ENCODE data around the gene NFS1.

The NFS1 gene

DNA sequence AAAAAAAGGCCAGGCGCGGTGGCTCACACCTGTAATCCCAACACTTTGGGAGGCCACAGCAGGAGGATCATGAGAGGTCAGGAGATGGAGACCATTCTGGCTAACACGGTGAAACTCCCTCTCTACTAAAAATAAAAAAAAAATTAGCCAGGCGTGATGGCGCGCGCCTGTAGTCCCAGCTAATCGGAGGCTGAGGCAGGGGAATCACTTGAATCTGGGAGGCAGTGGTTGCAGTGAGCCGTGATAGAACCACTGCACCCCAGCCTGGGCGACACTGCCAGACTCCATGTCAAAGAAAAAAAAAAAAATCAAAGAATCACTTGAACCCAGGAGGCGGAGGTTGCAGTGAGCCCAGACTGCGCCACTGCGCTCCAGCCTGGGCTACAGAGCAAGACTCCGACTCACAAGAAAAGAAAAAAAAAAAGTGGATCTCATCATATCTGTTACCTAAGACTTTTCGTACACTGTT, 38.7 kb upstream of the NFS1 start:
- no peak for TF ChIP-seq POLR2AphosphoS5 (IDR thresholded peaks at IDR 0.05; ENCODE audit: low read depth, low read length)
- no peak for TF ChIP-seq PAX5 (IDR thresholded peaks at IDR 0.05; ENCODE audit: insufficient read depth, low read length, severe bottlenecking)
- TF ChIP-seq TAF1 (IDR thresholded peaks at IDR 0.05; ENCODE audit: low read depth, low read length) = no peak
- TF ChIP-seq POU2F2 (IDR thresholded peaks at IDR 0.05; ENCODE audit: low read depth, low read length) = no peak
- no peak for TF ChIP-seq POLR2A (IDR thresholded peaks at IDR 0.05; ENCODE audit: low read depth, low read length)
- TF ChIP-seq SPI1 (IDR thresholded peaks at IDR 0.05; ENCODE audit: low read depth, low read length) = no peak
- DNase-seq (ENCODE audit: insufficient read length, low spot score) (no peak), FAIRE-seq (no peak)

DNA sequence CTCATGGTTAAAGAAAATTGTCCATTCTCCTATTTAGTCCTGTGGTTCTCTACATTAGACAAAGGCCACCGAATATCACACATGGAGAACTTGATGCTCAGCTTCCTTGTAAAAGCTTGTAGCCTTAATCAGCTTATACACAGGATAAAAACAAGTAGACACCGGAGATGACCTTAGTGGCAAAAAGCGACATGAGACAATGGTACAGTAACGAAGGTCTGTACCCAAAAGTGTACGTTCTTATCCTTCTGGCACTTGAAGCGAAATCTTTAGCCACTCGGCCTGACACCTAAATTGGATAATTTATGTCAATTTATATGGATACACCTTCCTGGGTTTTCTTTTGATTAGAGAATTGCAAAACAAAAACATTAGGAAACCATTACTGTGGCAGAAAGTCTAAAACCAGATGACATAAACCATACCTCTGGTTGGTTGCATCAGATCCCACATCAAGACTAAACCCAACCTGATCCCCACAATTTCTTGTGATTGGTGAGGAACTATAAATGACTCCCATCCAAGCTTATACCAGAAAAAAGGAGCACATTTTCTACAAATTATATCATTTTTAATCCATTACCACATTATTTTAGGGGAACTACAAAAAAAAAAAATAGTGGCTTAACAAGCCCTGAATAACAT, 36.8 kb upstream of the NFS1 start:
- no peak for DNase-seq (ENCODE audit: insufficient read length, low spot score)
- TF ChIP-seq POLR2AphosphoS5 (IDR thresholded peaks at IDR 0.05; ENCODE audit: low read depth, low read length) = peak; percentile 65
- no peak for TF ChIP-seq PAX5 (IDR thresholded peaks at IDR 0.05; ENCODE audit: insufficient read depth, low read length, severe bottlenecking)
- TF ChIP-seq POLR2A (IDR thresholded peaks at IDR 0.05; ENCODE audit: low read depth, low read length) = 0 out of 2 replicates have a peak, but pooled peaks have one; percentile 13
- TF ChIP-seq POU2F2 (IDR thresholded peaks at IDR 0.05; ENCODE audit: low read depth, low read length) = no peak
- TF ChIP-seq TAF1 (IDR thresholded peaks at IDR 0.05; ENCODE audit: low read depth, low read length) = no peak
- no peak for TF ChIP-seq SPI1 (IDR thresholded peaks at IDR 0.05; ENCODE audit: low read depth, low read length)
- FAIRE-seq = no peak

DNA sequence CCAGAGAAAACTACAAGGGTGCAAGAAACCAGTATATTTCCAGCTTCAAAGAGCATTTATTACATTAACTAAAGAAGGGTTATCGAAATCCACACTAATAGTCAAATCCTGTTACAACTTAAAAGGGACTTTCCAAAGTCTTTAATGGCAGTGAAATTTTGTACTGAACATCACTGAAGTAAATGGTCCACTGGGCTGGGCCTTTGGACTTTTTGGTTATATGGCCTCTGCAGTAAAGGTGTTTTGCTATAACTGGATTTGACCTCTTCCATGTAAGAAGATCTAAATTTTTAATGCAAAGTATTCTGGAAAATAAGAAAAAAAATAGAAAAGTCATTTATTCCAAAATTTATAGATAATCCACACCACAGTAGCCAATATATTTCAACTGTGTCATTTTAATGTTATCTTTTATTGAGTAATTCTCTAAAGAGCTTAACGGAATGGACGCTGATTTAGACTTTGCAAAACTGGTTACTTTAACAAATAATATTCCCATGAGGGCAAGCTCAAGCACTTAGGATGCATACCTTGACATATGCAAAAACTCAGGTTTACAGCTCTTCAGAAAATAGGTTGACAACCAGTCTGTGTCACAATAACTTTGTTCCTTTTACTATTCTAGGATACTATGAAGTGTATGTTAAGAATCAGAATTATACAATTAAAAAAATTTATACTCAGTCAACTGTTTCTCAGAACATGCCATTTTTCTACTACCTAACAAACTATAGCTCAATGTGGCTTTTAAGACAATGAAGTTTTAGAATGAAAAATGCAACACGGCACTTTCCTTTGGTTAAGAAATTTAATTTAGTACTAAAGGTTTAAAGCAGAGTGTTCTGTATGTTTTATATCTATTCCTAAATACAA, 35.9 kb upstream of the NFS1 start:
- DNase-seq (ENCODE audit: insufficient read length, low spot score) = no peak
- TF ChIP-seq POU2F2 (IDR thresholded peaks at IDR 0.05; ENCODE audit: low read depth, low read length) = no peak
- no peak for TF ChIP-seq PAX5 (IDR thresholded peaks at IDR 0.05; ENCODE audit: insufficient read depth, low read length, severe bottlenecking)
- TF ChIP-seq POLR2A (IDR thresholded peaks at IDR 0.05; ENCODE audit: low read depth, low read length) = no peak
- TF ChIP-seq SPI1 (IDR thresholded peaks at IDR 0.05; ENCODE audit: low read depth, low read length) = no peak
- no peak for TF ChIP-seq POLR2AphosphoS5 (IDR thresholded peaks at IDR 0.05; ENCODE audit: low read depth, low read length)
- no peak for TF ChIP-seq TAF1 (IDR thresholded peaks at IDR 0.05; ENCODE audit: low read depth, low read length)
- no peak for FAIRE-seq

DNA sequence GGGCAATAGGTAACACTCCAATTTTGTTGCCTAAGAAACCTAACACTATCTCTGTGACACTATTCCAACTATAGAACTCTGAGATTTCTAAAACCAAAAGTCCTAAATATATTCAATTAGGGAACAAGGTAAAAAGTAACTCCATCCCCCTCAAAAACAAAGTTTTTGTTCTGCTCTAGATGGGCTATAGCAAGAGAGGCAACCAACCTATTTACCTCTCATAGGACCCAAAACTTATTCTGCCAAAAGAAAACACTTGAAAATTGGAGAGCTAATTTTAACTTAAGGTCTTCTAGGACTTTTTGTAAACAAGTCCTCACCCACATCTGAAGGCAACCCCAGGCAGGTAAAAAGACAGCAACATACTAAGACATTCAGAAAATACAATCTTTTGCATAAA, 35.2 kb upstream of the NFS1 start:
- no peak for TF ChIP-seq TAF1 (IDR thresholded peaks at IDR 0.05; ENCODE audit: low read depth, low read length)
- TF ChIP-seq POLR2A (IDR thresholded peaks at IDR 0.05; ENCODE audit: low read depth, low read length) = no peak
- TF ChIP-seq SPI1 (IDR thresholded peaks at IDR 0.05; ENCODE audit: low read depth, low read length) = no peak
- no peak for TF ChIP-seq POLR2AphosphoS5 (IDR thresholded peaks at IDR 0.05; ENCODE audit: low read depth, low read length)
- no peak for TF ChIP-seq POU2F2 (IDR thresholded peaks at IDR 0.05; ENCODE audit: low read depth, low read length)
- no peak for TF ChIP-seq PAX5 (IDR thresholded peaks at IDR 0.05; ENCODE audit: insufficient read depth, low read length, severe bottlenecking)
- FAIRE-seq = no peak
- no peak for DNase-seq (ENCODE audit: insufficient read length, low spot score)

DNA sequence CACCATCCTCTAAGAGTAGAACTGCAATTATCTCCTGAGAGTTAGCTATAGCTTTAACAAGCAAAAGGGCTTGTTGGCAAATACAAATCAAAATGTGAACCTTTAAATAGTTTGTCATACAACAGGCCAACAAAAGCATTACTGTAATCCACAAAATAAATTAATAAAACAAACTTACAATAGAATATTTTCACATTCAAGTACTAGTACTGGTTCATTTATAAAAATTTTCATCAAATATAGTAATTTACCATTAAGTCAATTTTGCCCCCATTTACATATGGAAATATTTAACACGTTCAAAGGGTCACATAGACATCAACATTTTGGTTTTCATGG, 33.5 kb upstream of the NFS1 start:
- FAIRE-seq = no peak
- DNase-seq (ENCODE audit: insufficient read length, low spot score) = no peak
- TF ChIP-seq TAF1 (IDR thresholded peaks at IDR 0.05; ENCODE audit: low read depth, low read length) (no peak), POU2F2 (IDR thresholded peaks at IDR 0.05; ENCODE audit: low read depth, low read length) (no peak), POLR2AphosphoS5 (IDR thresholded peaks at IDR 0.05; ENCODE audit: low read depth, low read length) (no peak), POLR2A (IDR thresholded peaks at IDR 0.05; ENCODE audit: low read depth, low read length) (no peak), SPI1 (IDR thresholded peaks at IDR 0.05; ENCODE audit: low read depth, low read length) (no peak), PAX5 (IDR thresholded peaks at IDR 0.05; ENCODE audit: insufficient read depth, low read length, severe bottlenecking) (no peak)

DNA sequence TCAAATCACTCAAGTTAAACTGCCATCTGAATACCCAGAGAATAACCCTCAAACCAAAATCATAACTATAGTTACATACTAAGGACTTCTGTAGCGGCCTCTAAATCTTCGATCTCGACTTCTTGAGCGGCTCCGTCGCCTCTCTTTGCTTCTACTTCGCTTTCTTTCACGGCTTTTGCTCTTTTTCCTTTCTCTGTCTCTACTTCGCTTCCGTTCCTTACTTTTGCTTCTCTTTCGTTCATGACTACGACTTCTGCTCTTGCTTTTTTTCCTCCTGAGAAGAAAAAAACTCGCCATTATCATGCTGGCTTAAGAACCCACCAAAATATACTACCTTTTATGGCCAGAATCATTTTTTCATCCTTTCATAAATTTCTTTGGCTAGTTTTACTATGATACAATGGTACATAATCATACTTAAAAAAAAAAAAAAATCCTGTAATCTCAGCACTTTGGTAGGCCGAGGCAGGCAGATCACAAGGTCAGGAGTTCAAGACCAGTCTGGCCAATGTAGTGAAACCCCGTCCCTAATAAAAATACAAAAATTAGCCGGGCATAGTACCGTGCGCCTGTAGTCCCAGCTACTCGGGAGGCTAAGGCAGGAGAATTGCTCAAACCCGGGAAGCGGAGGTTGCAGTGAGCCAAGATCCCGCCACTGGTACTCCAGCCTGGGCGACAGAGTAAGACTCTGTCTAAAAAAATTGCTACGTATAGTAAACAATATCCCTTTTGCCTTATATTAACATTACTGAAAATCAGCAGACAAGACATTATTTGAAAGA, 32.9 kb upstream of the NFS1 start:
- no peak for DNase-seq (ENCODE audit: insufficient read length, low spot score)
- no peak for FAIRE-seq
- no peak for TF ChIP-seq SPI1 (IDR thresholded peaks at IDR 0.05; ENCODE audit: low read depth, low read length)
- no peak for TF ChIP-seq POLR2AphosphoS5 (IDR thresholded peaks at IDR 0.05; ENCODE audit: low read depth, low read length)
- no peak for TF ChIP-seq POLR2A (IDR thresholded peaks at IDR 0.05; ENCODE audit: low read depth, low read length)
- no peak for TF ChIP-seq TAF1 (IDR thresholded peaks at IDR 0.05; ENCODE audit: low read depth, low read length)
- TF ChIP-seq POU2F2 (IDR thresholded peaks at IDR 0.05; ENCODE audit: low read depth, low read length) = no peak
- no peak for TF ChIP-seq PAX5 (IDR thresholded peaks at IDR 0.05; ENCODE audit: insufficient read depth, low read length, severe bottlenecking)

DNA sequence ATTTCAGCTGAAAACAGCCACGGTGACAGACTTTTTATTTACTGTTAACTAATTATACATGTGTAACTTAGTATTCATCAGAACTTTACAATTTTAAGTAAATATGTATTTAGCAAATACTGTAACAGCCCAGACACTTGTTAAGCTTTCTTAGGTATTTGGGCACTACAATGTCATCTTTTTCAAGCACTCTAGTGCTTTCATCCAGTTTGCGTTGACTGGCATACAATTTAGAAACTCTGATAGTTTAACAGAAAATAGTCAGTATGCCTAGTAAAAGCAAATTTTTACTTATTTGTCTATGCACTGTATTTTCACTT, 32.3 kb upstream of the NFS1 start:
- no peak for FAIRE-seq
- DNase-seq (ENCODE audit: insufficient read length, low spot score) = no peak
- no peak for TF ChIP-seq PAX5 (IDR thresholded peaks at IDR 0.05; ENCODE audit: insufficient read depth, low read length, severe bottlenecking)

DNA sequence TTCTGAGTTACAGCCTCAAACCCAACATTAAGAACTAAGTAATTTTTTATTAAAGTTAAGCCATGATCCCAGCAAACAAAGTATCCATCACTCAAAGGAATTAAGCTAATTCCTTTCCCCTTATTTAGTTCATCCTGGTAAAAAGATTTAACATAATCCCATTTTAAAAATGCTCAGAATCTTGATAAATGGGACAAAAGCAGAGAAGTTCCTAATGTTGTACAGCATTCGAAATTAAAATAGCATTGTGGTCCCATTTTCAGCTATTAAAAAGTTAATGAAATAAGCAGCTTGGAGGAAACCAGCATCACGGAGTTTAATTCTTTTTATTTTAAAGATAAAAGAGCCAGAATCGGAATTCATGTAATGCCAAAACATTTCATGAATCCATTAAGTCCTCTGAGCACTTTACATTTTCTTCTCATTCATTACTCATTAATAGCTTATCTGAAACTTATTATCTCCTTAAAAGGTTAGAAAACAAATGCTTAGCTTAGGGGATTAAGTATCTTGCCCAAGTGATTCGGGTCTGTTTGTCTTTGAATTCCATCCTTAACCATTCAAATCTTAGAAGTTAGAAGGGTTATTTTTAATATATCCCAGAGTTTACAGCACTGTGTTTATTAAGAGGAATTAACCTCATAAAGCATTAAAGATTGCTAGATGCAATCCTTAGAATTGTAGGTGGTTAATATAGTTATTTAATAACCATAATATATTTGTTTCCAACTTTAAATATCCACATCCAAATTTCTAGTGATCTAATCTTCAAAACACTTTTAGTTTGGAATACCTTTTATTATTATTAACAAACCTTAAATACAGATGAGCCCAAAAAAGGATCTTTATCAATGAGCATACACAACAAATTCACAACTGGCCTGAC, 31.7 kb upstream of the NFS1 start:
- TF ChIP-seq POLR2A (IDR thresholded peaks at IDR 0.05; ENCODE audit: low read depth, low read length) (no peak), POLR2AphosphoS5 (IDR thresholded peaks at IDR 0.05; ENCODE audit: low read depth, low read length) (no peak), PAX5 (IDR thresholded peaks at IDR 0.05; ENCODE audit: insufficient read depth, low read length, severe bottlenecking) (no peak), POU2F2 (IDR thresholded peaks at IDR 0.05; ENCODE audit: low read depth, low read length) (no peak), SPI1 (IDR thresholded peaks at IDR 0.05; ENCODE audit: low read depth, low read length) (no peak), TAF1 (IDR thresholded peaks at IDR 0.05; ENCODE audit: low read depth, low read length) (no peak)
- no peak for FAIRE-seq
- no peak for DNase-seq (ENCODE audit: insufficient read length, low spot score)
